ENCODE measurements around the gene FOSL2. TPM values are rescaled to one million over a fixed set of nuclear protein-coding genes. Genes with fewer than 3 reads are reported as not detected.

The FOSL2 gene
- polyA plus RNA-seq, 1 of the 3 experiments (the other 2 are of a cell fraction) = 41.7 TPM

DNA sequence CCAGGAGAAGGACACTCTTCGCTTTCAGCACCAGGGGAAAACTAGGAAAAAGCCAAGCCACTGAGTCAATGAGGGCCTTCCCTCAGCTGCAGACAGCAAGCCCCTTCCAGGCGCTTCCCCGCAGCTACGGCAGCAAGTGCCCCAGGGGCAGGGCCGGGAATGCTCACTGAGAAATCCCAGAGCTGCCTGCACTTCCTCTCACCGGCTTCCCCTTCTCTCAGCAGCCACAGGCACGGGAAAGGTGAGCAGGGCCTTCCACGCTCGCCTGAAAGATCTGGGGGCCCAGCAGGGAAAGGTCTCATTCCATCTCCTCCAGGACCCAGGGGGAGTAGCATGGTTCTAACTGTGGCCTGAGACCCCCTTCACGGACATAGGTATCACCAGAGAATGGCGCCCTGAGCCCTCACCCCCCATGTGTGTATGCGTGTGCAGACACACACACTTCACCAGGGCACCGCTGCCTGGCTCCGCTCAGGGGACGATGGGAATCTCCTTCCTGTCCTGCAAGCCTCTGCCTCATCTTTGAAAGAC is 29.6 kb upstream of the FOSL2 start (continued):
- no peak for TF ChIP-seq FOXM1 (IDR thresholded peaks at IDR 0.05; ENCODE audit: low read depth)

DNA sequence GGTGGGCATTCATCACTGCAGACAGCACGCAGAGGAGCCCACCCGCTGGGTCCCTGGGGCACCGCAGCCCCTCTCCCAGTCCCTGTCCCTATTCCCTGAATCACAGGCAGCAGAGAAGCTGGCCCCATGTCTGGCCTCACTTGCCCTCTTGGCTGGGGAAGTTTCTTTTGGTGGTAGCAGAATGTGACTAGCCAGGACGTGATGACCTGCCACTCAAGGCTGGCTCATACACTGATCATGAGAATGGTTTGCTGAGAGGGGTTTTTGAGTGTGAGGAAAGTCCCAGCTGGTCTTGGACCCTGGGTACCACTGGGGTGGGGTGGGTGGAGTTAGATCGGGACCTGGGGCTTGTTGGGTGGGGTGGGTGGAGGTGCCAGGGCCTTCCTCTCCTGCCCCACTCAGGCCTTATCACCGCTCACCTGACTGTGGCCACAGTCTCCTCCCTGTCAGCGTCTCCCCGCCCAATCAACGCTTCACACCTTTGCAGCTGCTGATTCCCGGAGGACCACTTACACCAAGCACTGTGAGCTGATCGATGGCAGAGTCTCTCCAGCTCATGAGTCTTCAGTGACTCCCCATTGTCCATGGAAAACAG is 28.9 kb upstream of the FOSL2 start:
- ChIA-PET POLR2A (no interaction called here), CTCF (no interaction called here)
- Histone ChIP-seq H3K79me2 (ENCODE audit: insufficient read depth) (no peaks in the 10 kb centered on the region), H3F3A (replicated peaks; ENCODE audit: insufficient read depth) (no peaks in the 10 kb centered on the region), H3K4me2 (no peak overlapping the region), H2AFZ (ENCODE audit: low read depth) (no peak overlapping the region), H3K4me3 (ENCODE audit: low read depth in 2 of 2, low read length in 1 of 2) (no peak overlapping the region), H3K27me3 (ENCODE audit: insufficient read depth) (no peaks in the 10 kb centered on the region), H3K36me3 (replicated peaks in 1 of 2; ENCODE audit: control insufficient read depth in 1 of 2, insufficient read depth in 2 of 2, low read length in 1 of 2) (no peaks in the 10 kb centered on the region), H4K20me1 (ENCODE audit: insufficient read depth) (no peaks in the 10 kb centered on the region), H3K27ac (ENCODE audit: low read depth in 2 of 2, low read length in 1 of 2) (no peak overlapping the region), H3K4me1 (ENCODE audit: control insufficient read depth in 1 of 2, insufficient read depth in 2 of 2, low read depth in 1 of 2, low read length in 1 of 2) (peaks cover 4 to 39% of the 10 kb centered on the region in 2 experiments; a peak in 2 of 4 replicates), H3K9me2 (no peaks in the 10 kb centered on the region), H3K9me3 (no peaks in the 10 kb centered on the region), H3K9ac (no peak overlapping the region)
- DNase-seq = no peak
- TF ChIP-seq GATA2 (CRISPR knock-in tag; IDR thresholded peaks at IDR 0.05) (no peak), FOSL2 (IDR thresholded peaks at IDR 0.05; ENCODE audit: borderline replicate concordance, low read depth) (no peak), TEAD4 (IDR thresholded peaks at IDR 0.05; ENCODE audit: borderline replicate concordance, insufficient read depth) (no peak), EP300 (IDR thresholded peaks at IDR 0.05; ENCODE audit: borderline replicate concordance in 1 of 2, low read depth in 1 of 2, low read length in 1 of 2) (no peak), MXI1 (IDR thresholded peaks at IDR 0.05; ENCODE audit: low read depth, low read length) (no peak), MEF2A (IDR thresholded peaks at IDR 0.05; ENCODE audit: borderline replicate concordance, low read depth) (no peak), RCOR1 (IDR thresholded peaks at IDR 0.05; ENCODE audit: low read length) (no peak), RFX5 (IDR thresholded peaks at IDR 0.05; ENCODE audit: low read length) (no peak), FOXM1 (IDR thresholded peaks at IDR 0.05; ENCODE audit: low read depth) (no peak), YY1 (IDR thresholded peaks at IDR 0.05; ENCODE audit: low read depth) (no peak), NFIC (IDR thresholded peaks at IDR 0.05; ENCODE audit: borderline replicate concordance) (no peak), RXRA (IDR thresholded peaks at IDR 0.05; ENCODE audit: borderline replicate concordance, low read depth) (no peak), SMC3 (IDR thresholded peaks at IDR 0.05; ENCODE audit: low read depth, low read length) (no peak), GABPA (IDR thresholded peaks at IDR 0.05; ENCODE audit: low read depth) (no peak), CHD2 (IDR thresholded peaks at IDR 0.05; ENCODE audit: low read length, partially characterized antibody) (no peak)
- TF ChIP-seq, protein P1, sequence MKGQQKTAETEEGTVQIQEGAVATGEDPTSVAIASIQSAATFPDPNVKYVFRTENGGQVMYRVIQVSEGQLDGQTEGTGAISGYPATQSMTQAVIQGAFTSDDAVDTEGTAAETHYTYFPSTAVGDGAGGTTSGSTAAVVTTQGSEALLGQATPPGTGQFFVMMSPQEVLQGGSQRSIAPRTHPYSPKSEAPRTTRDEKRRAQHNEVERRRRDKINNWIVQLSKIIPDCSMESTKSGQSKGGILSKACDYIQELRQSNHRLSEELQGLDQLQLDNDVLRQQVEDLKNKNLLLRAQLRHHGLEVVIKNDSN (IDR thresholded peaks at IDR 0.05; ENCODE audit: borderline replicate concordance, low read depth) = no peak
- 85% methylated on average over 11 of the region's 11 CpGs for WGBS (ENCODE audit: low lambda C conversion rate)

DNA sequence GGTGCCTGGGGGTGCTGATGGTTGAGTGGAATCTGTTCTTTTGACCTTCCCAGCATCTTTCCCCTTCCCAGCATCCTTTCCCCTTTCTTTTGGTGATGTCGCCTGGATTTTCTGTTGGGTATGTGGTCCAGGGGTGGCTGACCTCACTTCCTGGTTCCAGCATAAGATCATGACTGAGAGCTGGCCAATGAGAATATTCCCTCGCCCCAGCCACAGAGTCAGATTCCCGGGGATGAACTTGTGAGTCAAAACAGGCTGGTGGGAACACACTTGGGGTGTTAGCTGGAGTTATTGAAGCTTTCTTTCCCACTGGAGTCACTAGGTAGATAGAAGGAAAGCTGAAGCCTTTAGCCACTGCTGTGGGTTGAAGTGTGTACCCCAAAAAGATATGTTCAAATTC is 28.0 kb upstream of the FOSL2 start:
- no peak overlapping the region for H3K4me3 ChIP-seq (ENCODE audit: low read depth in 2 of 2, low read length in 1 of 2)
- H3K4me1 ChIP-seq (ENCODE audit: control insufficient read depth in 1 of 2, insufficient read depth in 2 of 2, low read depth in 1 of 2, low read length in 1 of 2) = peaks cover 4 to 39% of the 10 kb centered on the region in 2 experiments; a peak in 2 of 4 replicates
- no peaks in the 10 kb centered on the region for H3K79me2 ChIP-seq (ENCODE audit: insufficient read depth)
- 78% methylated on average over 3 of the region's 3 CpGs for whole genome bisulfite sequencing (ENCODE audit: low lambda C conversion rate)
- no peak overlapping the region for H3K4me2 ChIP-seq
- H3K27me3 ChIP-seq (ENCODE audit: insufficient read depth) = no peaks in the 10 kb centered on the region
- H3K27ac ChIP-seq (ENCODE audit: low read depth in 2 of 2, low read length in 1 of 2) = no peak overlapping the region
- no peak for DNase-seq
- H3K9me3 ChIP-seq = no peaks in the 10 kb centered on the region
- H4K20me1 ChIP-seq (ENCODE audit: insufficient read depth) = no peaks in the 10 kb centered on the region
- no peaks in the 10 kb centered on the region for H3K9me2 ChIP-seq
- H3K36me3 ChIP-seq (replicated peaks in 1 of 2; ENCODE audit: control insufficient read depth in 1 of 2, insufficient read depth in 2 of 2, low read length in 1 of 2) = no peaks in the 10 kb centered on the region
- CTCF ChIA-PET = interaction anchor here (0.8 to 1.0 kb wide), 2 partner anchors 14 to 92 kb away, joined by 3 read pairs; no protein-coding TSS in a partner anchor
- POLR2A ChIA-PET = interaction anchor here (2.1 kb wide), 1 partner anchor 8 kb away, joined by 15 read pairs; no protein-coding TSS in a partner anchor
- no peak overlapping the region for H3K9ac ChIP-seq
- no peaks in the 10 kb centered on the region for H3F3A ChIP-seq (replicated peaks; ENCODE audit: insufficient read depth)
- no peak overlapping the region for H2AFZ ChIP-seq (ENCODE audit: low read depth)
- TF ChIP-seq FOSL2 (IDR thresholded peaks at IDR 0.05; ENCODE audit: borderline replicate concordance, low read depth) = no peak
- TF ChIP-seq RXRA (IDR thresholded peaks at IDR 0.05; ENCODE audit: borderline replicate concordance, low read depth) = no peak
- TF ChIP-seq POLR2AphosphoS5 (IDR thresholded peaks at IDR 0.05; ENCODE audit: low read depth, low read length) = no peak
- TF ChIP-seq, protein P2, sequence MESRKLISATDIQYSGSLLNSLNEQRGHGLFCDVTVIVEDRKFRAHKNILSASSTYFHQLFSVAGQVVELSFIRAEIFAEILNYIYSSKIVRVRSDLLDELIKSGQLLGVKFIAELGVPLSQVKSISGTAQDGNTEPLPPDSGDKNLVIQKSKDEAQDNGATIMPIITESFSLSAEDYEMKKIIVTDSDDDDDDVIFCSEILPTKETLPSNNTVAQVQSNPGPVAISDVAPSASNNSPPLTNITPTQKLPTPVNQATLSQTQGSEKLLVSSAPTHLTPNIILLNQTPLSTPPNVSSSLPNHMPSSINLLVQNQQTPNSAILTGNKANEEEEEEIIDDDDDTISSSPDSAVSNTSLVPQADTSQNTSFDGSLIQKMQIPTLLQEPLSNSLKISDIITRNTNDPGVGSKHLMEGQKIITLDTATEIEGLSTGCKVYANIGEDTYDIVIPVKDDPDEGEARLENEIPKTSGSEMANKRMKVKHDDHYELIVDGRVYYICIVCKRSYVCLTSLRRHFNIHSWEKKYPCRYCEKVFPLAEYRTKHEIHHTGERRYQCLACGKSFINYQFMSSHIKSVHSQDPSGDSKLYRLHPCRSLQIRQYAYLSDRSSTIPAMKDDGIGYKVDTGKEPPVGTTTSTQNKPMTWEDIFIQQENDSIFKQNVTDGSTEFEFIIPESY (IDR thresholded peaks at IDR 0.05; ENCODE audit: borderline replicate concordance, low read depth) = no peak
- TF ChIP-seq JUND (IDR thresholded peaks at IDR 0.05) = no peak
- TF ChIP-seq RAD21 (IDR thresholded peaks at IDR 0.05; ENCODE audit: low read length) = no peak
- TF ChIP-seq EZH2phosphoT487 (IDR thresholded peaks at IDR 0.05; ENCODE audit: borderline replicate concordance, low read depth) = no peak
- TF ChIP-seq RCOR1 (IDR thresholded peaks at IDR 0.05; ENCODE audit: low read length) = no peak
- TF ChIP-seq FOXJ3 (CRISPR knock-in tag; IDR thresholded peaks at IDR 0.05) = no peak
- no peak for TF ChIP-seq NFIC (IDR thresholded peaks at IDR 0.05; ENCODE audit: borderline replicate concordance)
- TF ChIP-seq YY1 (IDR thresholded peaks at IDR 0.05; ENCODE audit: low read depth) = no peak
- TF ChIP-seq, protein P3, sequence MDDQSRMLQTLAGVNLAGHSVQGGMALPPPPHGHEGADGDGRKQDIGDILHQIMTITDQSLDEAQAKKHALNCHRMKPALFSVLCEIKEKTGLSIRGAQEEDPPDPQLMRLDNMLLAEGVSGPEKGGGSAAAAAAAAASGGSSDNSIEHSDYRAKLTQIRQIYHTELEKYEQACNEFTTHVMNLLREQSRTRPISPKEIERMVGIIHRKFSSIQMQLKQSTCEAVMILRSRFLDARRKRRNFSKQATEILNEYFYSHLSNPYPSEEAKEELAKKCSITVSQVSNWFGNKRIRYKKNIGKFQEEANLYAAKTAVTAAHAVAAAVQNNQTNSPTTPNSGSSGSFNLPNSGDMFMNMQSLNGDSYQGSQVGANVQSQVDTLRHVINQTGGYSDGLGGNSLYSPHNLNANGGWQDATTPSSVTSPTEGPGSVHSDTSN (IDR thresholded peaks at IDR 0.05) = no peak
